Amniotic stem cell (primary cell): ENCODE data around the gene MACROD1.
"Not testable (repeated sequence)": the region's sequence is repeated elsewhere in the genome, so short reads cannot be mapped to it uniquely, and the experiment has no call there.

Source experiments
- DNase-seq: peaks from one replicate; lab custom pipeline; 2025; lab: John Stamatoyannopoulos, UW

The MACROD1 gene

DNA sequence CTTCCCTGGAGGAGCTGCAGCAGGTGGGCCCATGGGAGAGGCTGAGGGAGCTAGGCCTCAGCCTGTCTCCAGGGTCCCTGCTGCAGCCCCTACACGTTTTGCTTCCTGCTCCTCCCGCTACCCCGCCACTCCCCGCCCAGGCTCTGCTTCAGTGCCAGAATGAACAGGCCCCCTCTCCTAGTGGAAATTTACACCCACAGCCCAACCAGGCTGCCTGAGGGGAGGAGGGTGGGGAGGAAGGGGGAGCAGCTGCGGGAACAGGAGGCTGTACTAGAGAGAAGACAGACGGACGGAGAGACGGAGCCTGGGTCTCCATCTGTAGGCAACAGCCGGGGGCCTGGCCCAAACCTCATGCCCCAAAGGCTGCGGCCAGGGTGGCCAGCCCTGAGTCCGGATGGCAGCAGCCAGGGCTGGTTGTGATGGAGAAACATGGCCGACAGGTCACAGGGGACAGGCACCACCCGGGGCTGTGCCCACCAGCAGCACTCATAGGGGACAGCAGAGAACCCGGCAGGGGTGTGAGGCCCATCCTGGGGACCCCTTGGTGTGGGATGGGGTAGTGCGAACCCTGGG is 109.6 kb downstream of the MACROD1 start:
- no peak for DNase-seq

DNA sequence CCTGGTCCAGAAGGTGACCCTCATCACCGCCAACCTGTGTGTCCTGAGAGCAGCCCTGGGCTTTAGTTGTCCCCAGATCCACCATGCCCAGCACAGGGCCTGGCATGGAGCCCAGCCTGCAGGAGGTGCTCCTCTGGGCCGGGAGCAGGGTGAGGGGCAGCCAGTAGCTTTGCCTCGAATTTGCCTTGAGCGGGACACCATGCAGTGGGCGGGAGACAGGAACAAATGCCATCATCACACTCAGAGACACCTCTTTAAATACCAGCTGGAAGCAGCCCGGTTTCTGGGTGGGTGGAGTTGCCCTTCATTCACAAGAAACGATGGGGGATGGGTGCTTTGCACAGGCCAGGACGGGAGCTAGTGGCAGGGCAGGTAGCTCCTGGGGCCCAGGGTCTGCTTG is 110.8 kb downstream of the MACROD1 start:
- DNase-seq: no peak

DNA sequence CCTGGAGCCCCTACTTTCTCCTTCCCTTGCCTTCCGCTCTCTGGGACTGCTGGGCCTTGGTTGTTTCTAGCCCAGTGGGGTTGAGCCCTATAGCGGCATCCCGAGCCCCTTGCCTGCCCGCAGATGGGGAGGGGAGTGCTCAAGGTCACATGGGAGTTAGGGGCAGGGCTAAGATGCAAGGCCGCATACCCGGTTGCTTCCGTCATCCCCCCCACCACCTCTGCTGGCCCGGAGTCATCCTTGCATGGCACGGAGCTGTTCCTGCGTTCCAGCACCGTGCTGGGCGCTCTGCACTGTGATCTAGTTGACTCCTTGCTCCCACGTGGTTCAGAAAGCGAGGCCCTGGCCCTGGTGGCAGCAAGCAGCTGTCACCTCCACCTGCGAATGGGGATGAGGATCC is 112.2 kb downstream of the MACROD1 start:
- DNase-seq: no peak

DNA sequence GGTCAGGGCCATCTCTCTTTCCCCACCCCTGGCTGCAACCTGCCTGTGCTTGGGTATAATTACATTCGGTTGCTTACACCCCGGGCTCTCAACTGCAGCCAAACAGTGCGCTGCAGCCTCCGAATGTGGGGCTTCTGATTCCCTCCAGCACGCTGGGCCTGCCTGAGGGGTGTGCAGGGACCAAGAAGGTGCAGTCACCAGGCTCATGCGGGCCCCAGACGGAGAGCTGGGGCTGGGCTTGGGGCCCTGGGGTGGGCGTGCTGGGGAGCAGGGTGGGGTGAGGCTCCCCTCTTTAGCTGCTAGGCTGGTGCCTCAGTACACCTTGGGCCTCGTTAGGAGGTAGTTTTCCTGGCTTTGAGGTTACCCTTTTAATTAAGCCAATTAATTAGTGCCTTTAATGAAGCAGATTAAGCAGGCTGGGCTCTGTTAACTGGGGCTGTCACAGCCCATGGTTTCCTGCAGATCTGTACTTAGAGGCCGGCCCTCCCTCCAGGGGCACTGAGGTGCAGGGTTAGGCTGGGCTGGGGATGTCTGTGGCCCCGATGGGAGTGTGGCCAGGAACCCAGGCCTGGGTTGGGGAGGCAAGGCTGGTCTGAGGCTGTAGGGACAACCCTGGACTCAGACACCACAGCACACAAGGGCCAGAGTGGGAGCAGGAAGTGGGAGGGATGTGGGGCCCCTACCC is 112.8 kb downstream of the MACROD1 start:
- no peak for DNase-seq

DNA sequence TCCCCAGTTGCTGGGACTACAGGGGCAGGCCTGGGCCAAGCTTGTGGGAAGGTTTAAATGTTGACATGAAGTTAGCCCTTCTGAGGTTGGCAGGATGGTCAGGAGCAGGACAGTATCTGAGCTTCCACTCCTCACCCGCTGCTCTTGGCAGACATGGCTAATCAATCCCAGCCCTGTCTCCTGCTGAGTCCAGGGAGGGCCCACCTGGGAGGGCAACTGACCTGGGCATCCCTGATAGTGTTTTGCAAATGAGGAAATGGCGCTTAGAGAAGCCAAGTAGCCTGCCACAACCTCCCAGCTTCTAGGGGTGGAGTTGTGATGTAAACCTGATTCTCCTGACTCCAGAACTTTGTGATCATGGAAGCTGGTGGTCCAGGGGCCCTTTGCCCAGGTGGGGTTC is 113.5 kb downstream of the MACROD1 start:
- DNase-seq: no peak

DNA sequence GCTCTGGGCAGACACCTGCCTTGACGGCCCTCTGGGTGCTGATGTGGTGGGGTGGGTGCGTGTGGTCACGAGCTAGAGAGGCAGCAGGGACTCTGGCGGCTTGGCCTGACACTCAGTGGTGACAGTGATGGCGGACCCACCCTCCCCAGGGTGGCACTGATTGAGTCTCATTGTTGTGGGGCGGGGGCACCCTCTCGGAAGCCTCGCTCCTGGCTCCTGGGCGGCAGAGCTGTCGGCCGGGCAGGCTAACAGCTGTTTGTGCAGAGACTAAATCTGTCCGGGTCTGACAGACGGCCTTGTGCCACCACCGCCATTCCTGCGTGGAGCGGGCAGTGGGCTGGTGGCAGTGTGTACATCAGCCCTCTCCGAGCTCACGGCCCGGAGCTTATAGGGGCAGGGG is 114.6 kb downstream of the MACROD1 start:
- no peak for DNase-seq

DNA sequence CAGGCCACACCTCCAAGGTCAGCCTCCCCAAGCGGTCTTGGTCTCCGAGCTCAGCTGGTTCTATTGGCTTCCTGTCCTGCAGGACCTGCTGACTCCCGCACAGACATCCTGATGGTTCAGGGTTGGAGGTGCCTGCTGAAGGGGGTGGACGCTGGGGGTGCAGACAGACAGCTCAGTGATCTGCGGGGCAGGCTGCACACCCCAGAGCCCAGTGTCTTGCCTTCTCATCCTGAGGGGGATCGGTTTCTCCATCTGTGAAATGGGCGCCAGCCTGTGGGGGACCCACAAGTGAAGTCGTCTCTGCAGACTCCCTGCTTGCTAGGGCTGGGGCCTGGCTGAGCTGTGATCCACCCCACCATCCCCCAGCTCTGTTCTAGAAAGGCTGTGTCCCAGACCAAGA is 116.4 kb downstream of the MACROD1 start:
- DNase-seq: no peak

DNA sequence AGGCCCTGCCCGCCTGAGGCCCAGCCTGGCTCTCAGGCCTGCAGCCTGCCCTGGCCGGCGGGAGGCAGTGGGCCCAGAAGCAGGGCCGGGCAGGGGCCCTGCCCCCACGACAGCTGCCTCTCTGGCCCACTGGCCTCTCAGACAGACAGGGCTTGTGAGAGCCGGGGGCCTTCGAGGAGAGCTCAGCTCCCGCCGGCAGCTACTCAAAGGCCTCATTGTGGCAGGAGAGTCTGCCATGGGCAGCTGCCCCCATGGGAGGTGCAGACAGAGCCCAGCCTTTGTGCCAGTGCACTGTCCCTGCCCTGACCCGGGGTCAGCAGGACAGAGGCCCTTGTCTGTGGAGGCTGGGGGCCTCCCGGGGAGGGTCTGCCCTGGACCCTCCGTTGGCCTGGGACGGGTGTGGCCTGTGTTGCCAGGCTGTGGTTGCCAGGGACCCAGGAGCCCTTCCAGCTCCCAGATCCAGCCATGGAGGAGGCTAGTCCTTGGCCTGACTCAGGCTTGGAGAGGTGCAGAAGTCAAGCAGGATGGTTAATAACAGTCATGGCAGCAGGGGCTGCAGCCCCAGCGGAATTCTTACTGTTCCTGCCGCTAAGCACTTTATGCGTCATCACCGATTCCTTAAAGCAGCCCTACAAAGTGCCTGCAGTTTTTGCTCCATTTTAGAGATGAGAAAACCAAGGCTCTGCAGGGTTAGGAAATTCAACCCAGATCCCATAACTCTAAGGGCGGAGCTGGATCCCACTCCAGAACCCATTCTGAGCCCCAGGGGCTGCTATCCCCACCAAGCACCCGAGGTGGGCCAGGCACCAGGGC is 117.7 kb downstream of the MACROD1 start:
- DNase-seq: no peak

DNA sequence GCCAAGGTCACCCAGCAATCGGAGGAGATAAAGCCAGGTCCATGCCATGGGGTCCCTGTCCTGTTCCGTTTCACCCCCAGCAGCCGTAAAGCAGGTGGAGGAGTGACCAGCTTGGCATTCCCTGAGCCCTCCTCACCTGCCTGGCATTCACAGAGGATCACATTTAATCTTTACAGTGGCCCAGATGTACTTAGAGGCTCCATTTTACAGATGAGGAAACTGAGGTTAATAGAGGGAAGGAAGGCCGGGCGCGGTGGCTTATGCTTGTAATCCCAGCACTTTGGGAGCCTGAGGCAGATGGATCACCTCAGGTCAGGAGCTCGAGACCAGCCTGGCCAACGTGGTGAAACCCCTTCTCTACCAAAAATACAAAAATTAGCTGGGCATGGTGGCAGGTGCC is 118.5 kb downstream of the MACROD1 start:
- not testable (repeated sequence) for DNase-seq

DNA sequence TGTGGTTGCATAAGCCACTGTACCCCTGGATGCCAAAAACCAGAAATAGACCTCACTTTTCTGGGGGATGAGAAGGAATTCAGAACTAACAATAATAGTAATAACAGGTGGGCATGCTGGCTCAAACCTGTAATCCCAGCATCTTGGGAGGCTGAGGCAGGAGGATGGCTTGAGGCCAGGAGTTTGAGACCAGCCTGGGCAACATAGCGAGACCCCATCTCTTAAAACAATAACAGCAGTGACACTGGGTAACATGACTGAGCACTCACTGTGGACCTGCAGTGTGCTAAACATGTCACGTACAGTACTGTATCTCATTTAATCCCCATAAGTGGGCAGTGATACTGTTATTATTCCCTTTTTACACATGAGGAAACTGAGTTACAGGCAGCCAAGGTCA is 120.2 kb downstream of the MACROD1 start:
- DNase-seq: no peak

DNA sequence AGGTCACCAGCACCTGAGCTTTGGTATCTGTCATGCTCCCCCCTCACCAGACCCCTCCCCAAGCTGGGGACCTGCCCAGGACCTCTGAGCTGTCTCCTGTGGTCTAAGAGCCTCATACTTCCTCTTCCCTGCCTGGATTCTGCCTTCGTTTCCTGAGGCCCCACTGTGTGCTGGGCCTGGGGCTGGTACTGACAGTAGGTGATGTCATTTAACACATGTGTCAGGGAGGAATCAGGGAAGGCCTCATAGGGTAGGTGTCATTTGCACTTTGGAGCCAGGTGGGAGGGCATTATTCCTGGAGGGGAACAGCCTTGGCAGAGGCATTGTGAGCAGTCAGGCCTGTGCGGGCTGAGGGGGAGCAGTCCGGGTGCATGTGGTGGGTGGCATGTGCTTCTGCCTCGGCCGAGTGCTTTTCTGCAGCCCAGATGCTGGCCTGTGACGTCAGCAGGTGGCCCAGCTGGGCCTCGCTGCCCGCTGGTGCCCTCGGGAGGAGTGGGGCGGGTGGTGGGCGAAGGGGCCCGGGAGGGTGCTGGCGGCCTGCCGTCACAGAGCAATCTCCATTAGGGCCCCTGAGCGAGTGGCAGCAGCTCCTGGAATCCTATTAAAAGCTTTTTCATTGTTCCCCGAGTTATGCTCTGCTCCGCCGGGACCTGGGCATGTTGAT is 121.1 kb downstream of the MACROD1 start:
- no peak for DNase-seq

DNA sequence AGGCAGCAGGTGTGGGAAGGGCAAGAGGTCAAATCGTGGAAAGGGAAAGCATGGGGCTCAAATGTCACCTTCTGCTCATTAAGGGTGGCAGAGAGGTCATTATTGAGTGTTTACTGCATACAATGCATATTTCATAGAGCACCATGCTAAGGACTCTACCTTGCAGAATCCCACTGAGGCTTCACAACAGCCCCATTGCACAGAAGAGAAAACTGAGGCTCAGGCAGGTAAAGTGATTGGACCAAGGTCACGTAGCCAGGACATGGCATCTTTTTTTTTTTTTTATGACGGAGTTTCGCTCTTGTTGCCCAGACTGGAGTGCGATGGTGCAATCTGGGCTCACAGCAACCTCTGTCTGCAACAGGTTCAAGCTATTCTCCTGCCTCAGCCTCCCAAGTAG is 122.4 kb downstream of the MACROD1 start:
- no peak for DNase-seq

DNA sequence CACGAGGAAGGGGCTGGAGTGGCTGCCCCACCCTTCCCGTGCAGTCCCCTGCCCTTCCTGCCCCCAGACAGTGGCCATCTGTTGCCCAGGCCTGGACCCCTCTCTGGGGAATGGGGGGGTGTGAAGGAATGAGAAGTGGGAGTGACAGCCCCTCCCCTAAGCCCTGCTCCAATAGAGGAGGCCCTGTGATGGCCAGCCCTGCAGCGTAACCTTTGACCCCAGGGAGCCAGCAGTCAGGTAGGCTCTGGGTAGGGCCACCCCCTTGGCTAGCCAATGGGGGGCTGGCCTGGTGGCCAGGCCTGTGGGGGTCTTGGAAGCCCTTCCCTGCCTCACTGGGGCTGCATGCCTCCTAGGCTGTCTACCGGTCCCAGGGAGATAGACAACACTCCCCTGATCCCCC is 123.6 kb downstream of the MACROD1 start:
- no peak for DNase-seq

DNA sequence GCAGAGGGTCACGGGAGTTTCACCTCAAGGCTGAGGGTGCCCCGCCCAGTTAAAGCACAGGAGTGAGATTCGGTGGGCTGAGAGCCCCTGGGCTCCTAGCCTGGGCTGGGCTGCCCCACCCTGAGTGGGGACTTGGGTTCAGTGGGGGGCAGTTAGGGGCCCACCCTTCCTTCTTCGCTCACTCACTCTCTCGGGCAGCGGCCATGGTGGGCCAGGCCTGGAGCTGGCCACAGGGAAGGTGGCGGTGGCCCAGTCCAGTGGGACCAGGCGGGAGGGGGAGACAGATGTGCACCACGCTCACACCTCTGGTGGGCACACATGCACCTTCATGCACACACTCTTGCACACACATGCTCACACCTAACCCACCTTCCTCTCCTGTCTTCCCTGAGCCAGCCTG is 124.1 kb downstream of the MACROD1 start:
- DNase-seq: no peak

DNA sequence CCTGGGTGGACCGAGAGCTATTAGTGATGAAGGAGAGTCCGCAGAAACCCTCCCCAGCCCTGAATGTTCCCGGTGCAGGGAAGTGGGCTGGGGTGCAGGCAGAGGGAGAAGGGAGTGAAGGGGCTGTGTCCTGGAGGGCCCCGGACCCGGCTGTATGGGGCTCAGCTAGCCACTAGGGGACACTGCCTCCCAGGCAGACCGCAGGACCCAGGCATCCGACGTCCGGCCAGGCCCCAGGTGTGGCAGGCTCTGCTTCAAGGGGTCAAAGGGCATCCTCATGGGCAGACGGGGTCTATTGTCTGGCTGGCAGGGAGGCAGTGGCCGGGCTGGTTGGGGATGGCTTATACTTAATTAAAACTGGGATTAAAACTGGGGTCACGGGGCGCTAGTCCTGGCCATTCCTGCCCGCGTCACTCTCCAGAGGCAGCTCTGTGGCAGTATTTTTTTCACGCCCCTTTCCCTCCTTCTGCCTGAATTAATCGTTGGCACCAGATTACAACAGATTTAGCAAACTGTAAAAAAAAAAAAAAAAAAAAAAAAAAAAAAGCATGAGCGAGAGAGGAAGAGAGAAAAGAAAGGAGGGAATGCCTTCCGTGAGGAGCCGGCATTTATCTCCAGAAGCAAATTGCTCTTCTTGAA is 125.1 kb downstream of the MACROD1 start:
- DNase-seq: no peak

DNA sequence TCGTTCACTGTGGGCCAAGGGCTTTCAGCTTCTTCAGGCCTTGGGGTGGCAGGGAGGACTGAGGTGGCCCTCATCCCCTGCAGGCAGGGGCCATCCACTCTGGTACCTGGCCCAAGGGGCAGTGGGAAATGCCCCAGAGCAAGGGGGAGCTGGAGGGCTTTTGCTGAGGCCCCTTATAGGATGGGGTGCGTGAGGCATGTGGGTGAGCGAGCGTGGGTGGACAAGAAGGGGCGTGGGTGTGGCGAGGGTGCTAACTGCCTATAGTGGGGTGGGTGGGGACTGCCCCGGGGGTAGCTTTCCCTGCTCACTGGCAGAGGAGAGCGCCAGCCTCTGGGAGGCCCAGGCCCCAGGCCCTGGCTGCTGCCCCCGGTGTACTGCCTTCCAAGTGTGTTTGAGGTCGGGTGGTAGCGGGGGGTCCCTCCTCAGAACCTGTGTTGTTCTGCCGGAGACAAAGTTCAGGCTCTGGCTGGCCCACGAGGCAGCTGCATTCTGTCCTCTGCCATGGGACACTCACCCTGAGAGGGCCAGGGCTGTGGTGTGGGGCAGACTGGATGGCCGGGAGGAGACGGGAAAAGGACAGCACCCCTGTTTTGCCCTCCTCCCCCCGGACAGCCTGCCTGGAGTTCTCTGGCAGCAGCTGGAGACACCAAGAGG is 126.8 kb downstream of the MACROD1 start:
- DNase-seq: no peak

DNA sequence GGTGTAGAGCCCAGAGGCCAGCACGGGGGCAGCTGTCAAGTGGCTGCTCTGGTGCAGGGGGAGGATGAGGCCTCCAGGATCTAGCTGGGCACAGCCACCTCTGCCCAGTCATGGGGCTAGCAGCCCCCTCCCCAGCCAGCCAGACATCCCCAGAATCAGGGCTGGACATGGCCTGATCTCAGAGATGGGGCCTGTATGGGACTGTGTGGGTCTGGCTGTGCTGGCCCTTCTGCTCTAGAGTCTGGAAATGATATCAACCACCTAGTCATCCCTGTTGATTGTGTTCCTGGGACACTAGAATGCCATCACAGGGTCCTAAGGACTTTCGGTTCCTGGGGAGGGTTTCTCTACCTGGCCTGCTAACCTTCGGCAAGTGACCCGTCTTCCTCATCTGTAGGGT is 127.4 kb downstream of the MACROD1 start:
- DNase-seq: no peak

DNA sequence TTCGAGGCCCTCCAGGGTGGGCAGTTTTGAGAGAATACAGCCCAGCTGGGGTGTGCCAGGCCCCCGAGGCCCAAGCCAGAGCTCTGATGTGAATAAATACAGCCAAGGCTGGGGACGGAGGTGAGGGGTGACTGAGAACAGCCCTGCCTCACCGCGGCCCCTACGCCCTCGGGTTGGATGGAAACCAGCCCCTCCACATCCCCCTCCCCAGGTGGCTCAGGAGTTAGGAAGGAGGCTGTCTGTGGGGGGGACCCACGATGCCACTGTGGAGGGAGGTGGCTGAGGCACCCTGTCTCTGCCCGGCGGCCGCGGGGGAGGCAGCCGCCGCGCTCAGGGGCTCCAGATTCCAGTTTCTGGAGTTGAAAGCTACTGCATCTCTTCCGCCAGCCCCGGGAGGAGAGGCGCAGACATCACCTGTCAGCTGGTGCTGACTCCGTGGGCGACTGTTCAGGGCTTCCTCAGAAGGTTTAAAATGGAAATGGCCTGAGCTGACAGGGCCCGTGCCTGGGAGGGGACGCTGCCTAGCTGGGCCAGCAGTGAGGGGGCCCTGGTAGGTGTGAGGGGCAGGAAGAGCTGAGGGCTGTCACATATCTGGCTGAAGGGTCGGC is 128.8 kb downstream of the MACROD1 start:
- DNase-seq: no peak

DNA sequence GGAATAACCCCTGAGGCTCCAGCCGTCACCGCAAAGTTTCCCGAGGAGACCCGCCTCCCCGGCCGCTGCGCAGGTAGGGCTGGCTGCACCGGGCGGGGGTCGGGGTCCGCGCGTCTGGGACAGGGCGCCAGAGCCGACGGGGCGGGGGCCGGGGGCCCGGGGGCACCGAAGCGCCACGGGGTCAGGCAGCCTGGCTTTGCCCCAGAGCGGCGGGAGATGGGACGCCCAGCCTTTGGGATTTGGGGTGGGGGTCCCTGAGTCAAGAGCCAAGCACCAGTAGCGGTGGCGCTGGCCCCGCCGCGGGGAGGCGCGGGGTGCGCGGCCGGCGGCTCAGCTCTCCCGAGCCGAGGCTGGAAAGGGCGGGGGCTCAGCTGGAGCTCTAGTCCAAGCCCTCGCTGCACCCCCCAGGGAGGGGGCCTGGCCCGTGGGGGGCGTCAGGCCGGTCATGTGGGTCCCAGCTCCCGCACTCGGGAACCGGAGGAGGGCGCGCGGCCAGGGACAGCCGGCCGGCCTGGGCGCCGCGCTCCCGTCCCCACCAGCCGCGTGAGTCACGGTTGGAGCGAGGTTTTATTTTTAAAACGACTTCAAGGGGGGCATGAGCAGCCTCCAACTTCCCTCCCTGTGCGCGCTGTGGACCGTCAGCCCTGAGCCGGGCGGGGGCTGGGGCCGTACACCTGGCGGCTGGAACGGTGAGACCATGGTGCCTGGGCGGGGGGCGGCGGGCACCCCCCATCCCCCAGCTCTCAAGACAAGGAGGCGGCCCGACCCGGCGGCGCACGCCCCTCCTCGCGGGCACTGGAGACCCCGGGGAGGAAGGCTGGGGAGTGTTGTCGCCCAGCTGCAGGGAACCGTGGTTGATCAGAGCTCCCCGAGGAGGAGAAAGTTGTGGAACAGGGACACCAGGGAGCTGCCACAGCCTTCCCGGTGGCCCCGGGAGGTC is 129.6 kb downstream of the MACROD1 start:
- DNase-seq: no peak

DNA sequence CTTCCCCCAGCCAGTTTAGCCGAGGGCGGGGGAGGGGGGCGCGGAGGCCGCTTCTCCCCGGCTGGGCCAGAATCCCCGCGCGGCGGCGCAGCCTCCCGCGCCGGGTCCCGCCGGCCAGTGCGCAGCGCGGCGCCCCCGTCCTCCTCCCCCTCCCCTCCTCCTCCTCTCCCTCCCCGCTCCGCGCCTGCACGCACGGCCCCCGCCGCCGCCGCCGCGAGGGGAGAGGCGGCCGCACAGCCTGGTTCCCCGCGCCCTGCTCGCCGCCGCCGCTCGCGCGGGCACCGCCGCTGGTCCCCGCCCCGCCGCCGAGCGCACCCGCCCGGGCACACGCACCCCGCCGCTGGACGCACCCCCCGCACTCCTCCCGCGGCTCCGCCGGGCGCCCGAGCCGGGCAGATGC is 130.3 kb downstream of the MACROD1 start, which contains the start of gene FLRT1:
FLRT1 (plus strand) TSS at position 356 of the 400 bp plus-strand sequence. CDS start 80,337 bp downstream, outside the sequence.
- DNase-seq: no peak
